Neural cell (in vitro differentiated cells): ENCODE results near the gene FAM228B. TPM values are rescaled to one million over a fixed set of nuclear protein-coding genes. Genes with fewer than 3 reads are reported as not detected.

Experiments
- H2AFZ ChIP-seq: fragments of 200-600, 300-800 bp; sonication (generic), shearing (Covaris generic); 2 replicates; pipeline ENCODE4 v1.6.0; 2014; ENCODE audit warnings: low read depth, mild to moderate bottlenecking, antibody characterized with exemption, low read length, moderate library complexity
- H3F3A ChIP-seq: fragments of 200-600 bp; shearing (Covaris generic); 2 replicates; pipeline ENCODE4 v1.6.1; 2016; ENCODE audit warnings: mild to moderate bottlenecking, moderate library complexity, mixed read lengths, antibody characterized with exemption, low read length; ENCODE audit not compliant: insufficient read depth, poor library complexity, severe bottlenecking
- H3K27ac ChIP-seq: fragments of 200-600, 300-800 bp; sonication (generic), shearing (Covaris generic); 2 replicates; pipeline ENCODE4 v1.5.1; 2014; ENCODE audit warnings: mild to moderate bottlenecking, low read length, moderate library complexity
- H3K27me3 ChIP-seq: fragments of 300-800, 200-600 bp; sonication (generic), shearing (Covaris generic); 2 replicates; pipeline ENCODE4 v1.6.0; 2014; ENCODE audit warnings: mild to moderate bottlenecking, low read depth, low read length, moderate library complexity; ENCODE audit not compliant: insufficient read depth
- H3K36me3 ChIP-seq: fragments of 300-800, 200-600 bp; sonication (generic), shearing (Covaris generic); 2 replicates; pipeline ENCODE4 v1.5.1; 2014; ENCODE audit warnings: mild to moderate bottlenecking, antibody characterized with exemption, low read length, moderate library complexity; ENCODE audit not compliant: insufficient read depth
- H3K4me2 ChIP-seq: fragments of 300-800, 200-600 bp; sonication (generic), shearing (Covaris generic); 2 replicates; pipeline ENCODE4 v1.6.0; 2014; ENCODE audit warnings: mild to moderate bottlenecking, low read length
- H3K4me3 ChIP-seq: fragments of 300-800, 200-600 bp; sonication (generic), shearing (Covaris generic); 2 replicates; pipeline ENCODE4 v1.5.1; 2014; ENCODE audit warnings: mild to moderate bottlenecking, low read length, moderate library complexity
- H3K79me2 ChIP-seq: fragments of 200-600 bp; shearing (Covaris generic); replicated peaks from 2 replicates; pipeline ENCODE4 v1.6.0; 2014; ENCODE audit warnings: mild to moderate bottlenecking, low read length, moderate library complexity; ENCODE audit not compliant: insufficient read depth
- H3K9ac ChIP-seq: fragments of 300-800, 200-600 bp; sonication (generic), shearing (Covaris generic); 2 replicates; pipeline ENCODE4 v1.6.1; 2016; ENCODE audit warnings: mild to moderate bottlenecking, low read length, mixed read lengths
- H3K9me2 ChIP-seq: fragments of 200-600 bp; shearing (Covaris generic); 2 replicates; pipeline ENCODE4 v1.6.1; 2016; ENCODE audit warnings: mild to moderate bottlenecking, low read length, mixed read lengths; ENCODE audit not compliant: insufficient read depth
- H3K9me3 ChIP-seq: fragments of 200-600, 300-800 bp; sonication (generic), shearing (Covaris generic); 2 replicates; pipeline ENCODE4 v1.6.1; 2016; ENCODE audit warnings: mild to moderate bottlenecking, mixed run types, low read length, moderate library complexity, mixed read lengths
- H4K20me1 ChIP-seq: fragments of 200-600 bp; shearing (Covaris generic); 2 replicates; pipeline ENCODE4 v1.6.1; 2016; ENCODE audit warnings: mild to moderate bottlenecking, mixed run types; ENCODE audit not compliant: insufficient read depth
- CTCF ChIP-seq: fragments of 450-650 bp; IDR thresholded peaks from 2 replicates; pipeline ENCODE4 v1.5.1; 2014; ENCODE audit warnings: antibody characterized with exemption, mild to moderate bottlenecking, moderate library complexity; ENCODE audit not compliant: poor library complexity, severe bottlenecking
- EP300 ChIP-seq: fragments of 450-650 bp; conservative IDR thresholded peaks from 2 replicates; pipeline ENCODE4 v1.6.1; 2014; ENCODE audit warnings: antibody characterized with exemption, mild to moderate bottlenecking, moderate library complexity; ENCODE audit not compliant: poor library complexity, severe bottlenecking
- EZH2 ChIP-seq: fragments of 200-600, 300-800 bp; shearing (Covaris generic), sonication (generic); IDR thresholded peaks from 2 replicates; pipeline ENCODE4 v1.6.1; 2014; ENCODE audit warnings: antibody characterized with exemption, low read length, borderline replicate concordance, mild to moderate bottlenecking; ENCODE audit not compliant: insufficient read depth, poor library complexity, severe bottlenecking
- MXI1 ChIP-seq: fragments of 450-650 bp; conservative IDR thresholded peaks from 2 replicates; pipeline ENCODE4 v1.6.1; 2014; ENCODE audit warnings: antibody characterized with exemption, mild to moderate bottlenecking; ENCODE audit not compliant: poor library complexity, severe bottlenecking
- POLR2AphosphoS5 ChIP-seq: IDR thresholded peaks from 2 replicates; pipeline ENCODE4 v1.6.1; 2012
- RAD21 ChIP-seq: fragments of 450-650 bp; conservative IDR thresholded peaks from 2 replicates; pipeline ENCODE4 v1.6.1; 2014; ENCODE audit warnings: antibody characterized with exemption, mild to moderate bottlenecking, moderate library complexity
- REST ChIP-seq: IDR thresholded peaks from 2 replicates; pipeline ENCODE4 v1.6.1; 2012; ENCODE audit warnings: borderline replicate concordance
- SMC3 ChIP-seq: fragments of 450-650 bp; conservative IDR thresholded peaks from 2 replicates; pipeline ENCODE4 v1.6.1; 2014; ENCODE audit warnings: antibody characterized with exemption, mild to moderate bottlenecking, moderate library complexity; ENCODE audit not compliant: poor library complexity
- TAF1 ChIP-seq: IDR thresholded peaks from 2 replicates; pipeline ENCODE4 v1.6.1; 2012; ENCODE audit warnings: low read depth
- polyA plus RNA-seq: library from polyadenylated mRNA; depleted of rRNA; stranded (reverse); fragments of >200 nt; gene quantifications from 2 replicates; pipeline ENCODE4 v1.2.3, GENCODE V29; 2014

The FAM228B gene
- polyA plus RNA-seq, 1 donor from 2014 or later, result 22.0 TPM

GRCh38 chr2:24205131-24205530 lies 81.9 kb downstream of the FAM228B start:
- H3K9me2 ChIP-seq, result no peaks in the 10 kb centered on the region
- TF ChIP-seq MXI1, result no peak
- TF ChIP-seq RAD21, result no peak
- TF ChIP-seq CTCF, result no peak
- TF ChIP-seq TAF1, result no peak
- no peak for TF ChIP-seq SMC3
- TF ChIP-seq POLR2AphosphoS5, result no peak
- TF ChIP-seq REST, result no peak
- no peak for TF ChIP-seq EZH2
- no peak for TF ChIP-seq EP300
- no peaks in the 10 kb centered on the region for H3K9me3 ChIP-seq
- H3K4me3 ChIP-seq, result no peak overlapping the region
- no peak overlapping the region for H3K9ac ChIP-seq
- no peaks in the 10 kb centered on the region for H3F3A ChIP-seq
- H4K20me1 ChIP-seq, result no peaks in the 10 kb centered on the region
- H2AFZ ChIP-seq, result no peak overlapping the region
- H3K79me2 ChIP-seq, result no peaks in the 10 kb centered on the region
- no peaks in the 10 kb centered on the region for H3K36me3 ChIP-seq
- no peaks in the 10 kb centered on the region for H3K27me3 ChIP-seq
- H3K27ac ChIP-seq, result no peak overlapping the region
- no peak overlapping the region for H3K4me2 ChIP-seq

- H3K4me3 ChIP-seq, result no peak overlapping the region
- no peaks in the 10 kb centered on the region for H3F3A ChIP-seq
- TF ChIP-seq MXI1 (no peak), RAD21 (no peak), TAF1 (no peak), EP300 (no peak), CTCF (no peak), POLR2AphosphoS5 (no peak), SMC3 (no peak), REST (no peak), EZH2 (no peak)
- no peaks in the 10 kb centered on the region for H3K36me3 ChIP-seq
- no peak overlapping the region for H2AFZ ChIP-seq
- no peaks in the 10 kb centered on the region for H3K79me2 ChIP-seq
- no peak overlapping the region for H3K27ac ChIP-seq
- no peaks in the 10 kb centered on the region for H3K9me3 ChIP-seq
- no peaks in the 10 kb centered on the region for H4K20me1 ChIP-seq
- H3K27me3 ChIP-seq, result no peaks in the 10 kb centered on the region
- no peak overlapping the region for H3K4me2 ChIP-seq
- no peak overlapping the region for H3K9ac ChIP-seq
- no peaks in the 10 kb centered on the region for H3K9me2 ChIP-seq
Observed at GRCh38 chr2:24206242-24206641, 83.0 kb downstream of the FAM228B start.
